K562 (cell line): ENCODE measurements around the gene BORCS8.

ENCODE experiments used
- EZH2 ChIP-seq: IDR thresholded peaks from 2 replicates; pipeline ENCODE4 v1.6.1; 2012; ENCODE audit warnings: low read depth, mild to moderate bottlenecking, inconsistent platforms, low read length, borderline replicate concordance
- HDAC6 ChIP-seq: IDR thresholded peaks from 2 replicates; pipeline ENCODE4 v1.6.1; 2012; ENCODE audit warnings: low read depth, mild to moderate bottlenecking, control low read depth, inconsistent platforms, low read length, moderate library complexity
- LCOR ChIP-seq: sonication (generic); formaldehyde crosslinking; IDR thresholded peaks from 2 replicates; pipeline ENCODE4 v1.8.0; 2022; ENCODE audit warnings: mild to moderate bottlenecking, missing genetic modification reagents
- MTF1 ChIP-seq: fragments of 250-450 bp; sonication (Bioruptor Pico); IDR thresholded peaks from 2 replicates; pipeline ENCODE4 v1.9.0; 2021; ENCODE audit warnings: moderate library complexity, mild to moderate bottlenecking, inconsistent platforms, borderline replicate concordance
- POLR2AphosphoS5 ChIP-seq: IDR thresholded peaks from 2 replicates; pipeline ENCODE4 v1.6.1; 2011; ENCODE audit warnings: mild to moderate bottlenecking, low read depth, low read length, moderate library complexity; ENCODE audit not compliant: control insufficient read depth, insufficient read depth
- SP2 ChIP-seq: IDR thresholded peaks from 2 replicates; pipeline ENCODE4 v1.6.1; 2011; ENCODE audit warnings: mild to moderate bottlenecking, low read depth, low read length, moderate library complexity; ENCODE audit not compliant: poor library complexity, severe bottlenecking; ENCODE audit errors: extremely low read depth
- SRF ChIP-seq, 2 experiments: fragments of 250-450, 450-650 bp in 1 of 2; sonication (Bioruptor Pico) in 1 of 2; sonication (generic) in 1 of 2; formaldehyde crosslinking; IDR thresholded peaks; 2 replicates each; pipeline versions ENCODE4 v1.5.0 to v1.5.1; 2020 to 2022; ENCODE audit warnings: mild to moderate bottlenecking in 1 of 2, missing genetic modification reagents in 1 of 2
- YY1 ChIP-seq, 3 experiments: IDR thresholded peaks; 2 replicates each; pipeline ENCODE4 v1.6.1; 2011; ENCODE audit warnings: low read length in 2 of 3, mild to moderate bottlenecking in 2 of 3, moderate library complexity in 2 of 3, borderline replicate concordance in 1 of 3, control low read depth in 1 of 3, low read depth in 1 of 3; ENCODE audit not compliant: insufficient read depth in 3 of 3, insufficient replicate concordance in 2 of 3, control insufficient read depth in 1 of 3, insufficient read length in 1 of 3; ENCODE audit errors: extremely low read depth in 1 of 3
- ZNF124 ChIP-seq: sonication (generic); formaldehyde crosslinking; IDR thresholded peaks from 2 replicates; pipeline ENCODE4 v1.8.1; 2022; ENCODE audit warnings: missing genetic modification reagents
- TF ChIP-seq, protein P1 (sequence below), 3 experiments: IDR thresholded peaks in 2 of 3; conservative IDR thresholded peaks in 1 of 3; 2 replicates each; pipeline ENCODE4 v1.5.1; 2011 to 2012; ENCODE audit warnings: low read length in 3 of 3, mild to moderate bottlenecking in 3 of 3, control low read depth in 2 of 3, improper control_type of control experiment in 1 of 3, inconsistent platforms in 1 of 3, low read depth in 1 of 3, mixed read lengths in 1 of 3, moderate library complexity in 1 of 3; ENCODE audit not compliant: insufficient read depth in 2 of 3

DNA sequence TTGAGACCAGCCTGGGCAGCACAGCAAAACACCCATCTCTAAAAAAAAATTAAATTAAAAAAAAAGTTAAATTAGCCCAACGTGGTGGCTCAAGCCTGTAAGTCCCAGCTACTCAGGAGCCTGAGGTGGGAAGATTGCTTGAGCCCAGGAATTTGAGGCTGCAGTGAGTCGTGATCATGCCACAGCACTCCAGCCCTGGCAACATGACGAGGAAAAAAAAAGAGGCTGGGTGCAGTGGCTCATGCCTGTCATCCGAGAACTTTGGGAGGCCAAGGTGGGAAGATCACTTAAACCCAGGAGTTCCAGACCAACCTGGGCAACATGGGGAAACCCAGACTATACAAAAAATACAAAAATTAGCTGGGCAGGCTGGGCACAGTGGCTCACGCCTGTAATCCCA is 51.5 kb downstream of the BORCS8 start:
- no peak for TF ChIP-seq MTF1 (CRISPR knock-in tag)
- TF ChIP-seq YY1 (IDR thresholded peaks at IDR 0.05; ENCODE audit: borderline replicate concordance in 1 of 3, control insufficient read depth in 1 of 3, extremely low read depth in 1 of 3, insufficient read depth in 3 of 3, insufficient read length in 1 of 3, insufficient replicate concordance in 2 of 3, low read depth in 1 of 3, low read length in 2 of 3), result no peak
- no peak for TF ChIP-seq SRF (CRISPR knock-in tag; IDR thresholded peaks at IDR 0.05)
- TF ChIP-seq POLR2AphosphoS5, result no peak
- TF ChIP-seq SP2, result no peak
- TF ChIP-seq ZNF124 (CRISPR knock-in tag), result no peak
- TF ChIP-seq EZH2, result no peak
- TF ChIP-seq, protein P1, sequence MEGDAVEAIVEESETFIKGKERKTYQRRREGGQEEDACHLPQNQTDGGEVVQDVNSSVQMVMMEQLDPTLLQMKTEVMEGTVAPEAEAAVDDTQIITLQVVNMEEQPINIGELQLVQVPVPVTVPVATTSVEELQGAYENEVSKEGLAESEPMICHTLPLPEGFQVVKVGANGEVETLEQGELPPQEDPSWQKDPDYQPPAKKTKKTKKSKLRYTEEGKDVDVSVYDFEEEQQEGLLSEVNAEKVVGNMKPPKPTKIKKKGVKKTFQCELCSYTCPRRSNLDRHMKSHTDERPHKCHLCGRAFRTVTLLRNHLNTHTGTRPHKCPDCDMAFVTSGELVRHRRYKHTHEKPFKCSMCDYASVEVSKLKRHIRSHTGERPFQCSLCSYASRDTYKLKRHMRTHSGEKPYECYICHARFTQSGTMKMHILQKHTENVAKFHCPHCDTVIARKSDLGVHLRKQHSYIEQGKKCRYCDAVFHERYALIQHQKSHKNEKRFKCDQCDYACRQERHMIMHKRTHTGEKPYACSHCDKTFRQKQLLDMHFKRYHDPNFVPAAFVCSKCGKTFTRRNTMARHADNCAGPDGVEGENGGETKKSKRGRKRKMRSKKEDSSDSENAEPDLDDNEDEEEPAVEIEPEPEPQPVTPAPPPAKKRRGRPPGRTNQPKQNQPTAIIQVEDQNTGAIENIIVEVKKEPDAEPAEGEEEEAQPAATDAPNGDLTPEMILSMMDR (IDR thresholded peaks at IDR 0.05 in 2 of 3, conservative IDR thresholded peaks at IDR 0.05 in 1 of 3; ENCODE audit: insufficient read depth in 2 of 3, low read depth in 1 of 3, low read length in 3 of 3), result no peak
- TF ChIP-seq HDAC6, result no peak
- TF ChIP-seq LCOR (CRISPR knock-in tag), result no peak
